Osteocyte (in vitro differentiated cells): ENCODE results near the gene TMEM191C. TPM values are rescaled to one million over a fixed set of nuclear protein-coding genes. Genes with fewer than 3 reads are reported as not detected.
"Not testable (repeated sequence)": the region's sequence is repeated elsewhere in the genome, so short reads cannot be mapped to it uniquely, and the experiment has no call there.

Experiments used
- DNase-seq: peaks from one replicate; pipeline ENCODE4 v3.0.0; 2021; ENCODE audit warnings: mixed read lengths; ENCODE audit not compliant: unreplicated experiment; ENCODE audit errors: extremely low spot score
- H3K27ac Mint-ChIP-seq: one replicate; pipeline ENCODE4 v1.8.0; 2021; ENCODE audit warnings: mild to moderate bottlenecking, mixed read lengths; ENCODE audit not compliant: unreplicated experiment
- H3K27me3 Mint-ChIP-seq: one replicate; pipeline ENCODE4 v1.8.0; 2021; ENCODE audit warnings: mixed read lengths; ENCODE audit not compliant: unreplicated experiment
- H3K36me3 Mint-ChIP-seq: one replicate; pipeline ENCODE4 v1.8.0; 2021; ENCODE audit warnings: mixed read lengths; ENCODE audit not compliant: unreplicated experiment
- H3K4me1 Mint-ChIP-seq: one replicate; pipeline ENCODE4 v1.8.0; 2021; ENCODE audit warnings: mixed read lengths; ENCODE audit not compliant: unreplicated experiment
- H3K4me3 Mint-ChIP-seq: one replicate; pipeline ENCODE4 v1.8.0; 2021; ENCODE audit warnings: mild to moderate bottlenecking, moderate library complexity, mixed read lengths; ENCODE audit not compliant: unreplicated experiment
- H3K9me3 Mint-ChIP-seq: one replicate; pipeline ENCODE4 v1.8.0; 2021; ENCODE audit warnings: mixed read lengths; ENCODE audit not compliant: unreplicated experiment
- CTCF ChIP-seq: fragments of 200-600 bp; sonication (generic); IDR thresholded peaks from 2 replicates; pipeline ENCODE4 v1.5.0; 2021; ENCODE audit warnings: antibody characterized with exemption, mild to moderate bottlenecking, moderate library complexity
- total RNA-seq: library from RNA; stranded (reverse); gene quantifications from 2 replicates; pipeline ENCODE4 v1.2.1, GENCODE V29; 2021

The TMEM191C gene
- total RNA-seq, 1 donor from 2014 or later, result 2.1 TPM

DNA sequence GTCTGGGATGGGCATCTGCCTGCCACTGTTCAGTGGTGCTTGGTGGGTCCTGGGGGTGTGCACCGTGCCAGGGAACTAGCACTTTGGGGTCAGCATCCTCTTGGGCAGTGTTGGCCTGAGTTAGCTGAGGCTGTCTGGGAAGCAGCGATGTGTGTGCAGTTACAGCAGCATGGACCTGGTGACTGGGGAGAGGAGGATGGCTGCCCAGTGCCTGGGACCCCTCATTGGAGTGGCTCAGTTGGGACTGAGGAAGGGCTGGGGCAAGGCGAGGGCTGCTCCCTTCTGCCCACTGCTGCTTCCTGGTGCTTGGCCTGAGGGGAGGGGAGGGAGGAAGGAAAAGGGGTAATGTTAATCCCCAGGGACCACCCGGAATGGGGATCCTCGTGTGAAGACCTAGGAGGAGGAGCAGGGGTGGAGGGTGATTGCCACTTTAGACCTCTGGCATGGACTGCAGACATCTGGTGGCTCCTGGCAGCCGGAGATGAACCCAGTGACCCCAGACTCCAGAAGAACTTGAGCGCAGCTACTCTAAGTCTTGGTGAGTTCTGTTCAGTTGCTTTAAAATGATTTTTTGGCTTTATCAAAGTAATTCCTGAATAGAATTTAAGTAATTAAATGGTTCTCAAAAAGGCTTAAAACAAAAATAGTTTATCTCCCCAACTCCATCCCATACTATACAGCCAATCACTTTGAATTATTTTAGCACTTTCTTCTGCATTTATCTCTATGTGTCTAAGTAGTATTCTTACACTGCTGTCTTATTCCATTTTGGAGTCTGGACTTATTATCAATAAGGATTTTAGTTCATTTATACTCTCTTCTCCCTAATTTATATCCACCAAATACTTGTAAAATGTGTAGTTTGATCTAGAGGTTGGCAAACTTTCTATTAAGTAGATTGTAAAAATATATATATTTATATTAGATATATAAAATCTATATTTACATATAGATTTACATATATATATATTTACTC is 15.4 kb upstream of the TMEM191C start:
- Mint-ChIP-seq H3K27me3 (no peaks in the 10 kb centered on the region), H3K4me1 (peaks cover 8% of the 10 kb centered on the region), H3K9me3 (no peaks in the 10 kb centered on the region), H3K27ac (no peak overlapping the region), H3K4me3 (no peak overlapping the region), H3K36me3 (peaks cover 5% of the 10 kb centered on the region)
- DNase-seq, result peak; percentile 48
- TF ChIP-seq CTCF, result no peak

- DNase-seq, result peak; percentile 49
- not testable (repeated sequence) for H3K27me3 Mint-ChIP-seq, H3K27ac Mint-ChIP-seq
Measured at GRCh38 chr22:21452666-21453065, 14.5 kb upstream of the TMEM191C start.

DNA sequence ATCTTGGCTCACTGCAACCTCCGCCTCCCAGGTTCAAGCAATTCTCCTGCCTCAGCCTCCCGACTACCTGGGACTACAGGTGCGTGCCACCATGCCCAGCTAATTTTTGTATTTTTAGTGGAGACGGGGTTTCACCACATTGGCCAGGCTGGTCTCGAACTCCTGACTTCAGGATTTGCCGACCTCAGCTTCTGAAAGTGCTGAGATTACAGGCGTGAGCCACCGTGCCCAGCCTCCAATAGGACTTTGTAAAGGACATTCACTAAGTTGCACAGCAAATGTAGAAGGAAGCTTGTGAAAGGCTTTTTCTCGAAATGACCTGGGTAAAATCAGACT is 12.2 kb upstream of the TMEM191C start:
- peak; percentile 64 for DNase-seq
- not testable (repeated sequence) for H3K27ac Mint-ChIP-seq, H3K4me1 Mint-ChIP-seq, H3K36me3 Mint-ChIP-seq, H3K9me3 Mint-ChIP-seq, H3K27me3 Mint-ChIP-seq, H3K4me3 Mint-ChIP-seq

More at GRCh38 chr22:21452666-21453065, 14.5 kb upstream of the TMEM191C start:
- H3K4me1 Mint-ChIP-seq, H3K9me3 Mint-ChIP-seq, H3K4me3 Mint-ChIP-seq, H3K36me3 Mint-ChIP-seq: not testable (repeated sequence)

DNA sequence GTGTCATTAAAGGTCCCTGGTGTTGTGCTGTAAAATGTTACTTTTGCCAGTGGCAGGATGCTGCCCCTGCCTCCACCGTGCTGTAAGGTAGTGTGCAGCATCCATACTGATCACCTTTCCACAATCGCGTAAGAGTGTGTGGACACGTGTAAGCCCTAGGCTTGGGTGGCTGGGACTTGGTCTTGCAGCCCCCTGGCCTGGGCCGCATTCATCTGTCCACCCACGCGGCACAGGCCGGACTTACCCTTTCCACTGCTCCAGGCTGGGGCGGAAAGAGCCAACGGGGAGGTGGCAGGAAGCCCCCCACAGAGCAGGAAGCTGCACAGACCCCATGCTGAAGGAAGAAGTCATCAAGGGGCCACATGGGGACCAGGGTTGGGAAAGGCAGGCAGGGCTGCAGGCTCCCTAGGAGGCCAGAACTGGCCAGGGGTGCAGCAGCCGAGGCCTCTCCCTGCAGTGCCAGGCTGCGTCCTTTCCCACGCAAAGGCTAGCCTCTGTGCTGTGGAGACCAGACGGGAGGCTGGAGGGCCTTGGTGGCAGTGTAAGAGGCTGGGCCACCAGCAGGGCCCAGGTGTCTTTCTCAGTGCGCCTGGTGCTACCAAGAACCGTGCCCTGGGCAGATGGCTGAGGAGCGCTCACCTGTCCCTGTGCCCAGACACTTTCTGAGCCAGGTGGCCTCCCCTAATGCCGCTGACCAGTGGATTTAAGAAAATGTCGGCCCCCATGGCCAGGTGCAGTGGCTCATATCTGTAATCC is 11.7 kb upstream of the TMEM191C start:
- no peak overlapping the region for H3K4me3 Mint-ChIP-seq
- TF ChIP-seq CTCF, result no peak
- peak; percentile 73 for DNase-seq
- H3K36me3 Mint-ChIP-seq, result no peaks in the 10 kb centered on the region
- H3K4me1 Mint-ChIP-seq, result peaks cover 6% of the 10 kb centered on the region
- no peaks in the 10 kb centered on the region for H3K27me3 Mint-ChIP-seq
- H3K27ac Mint-ChIP-seq, result no peak overlapping the region
- no peaks in the 10 kb centered on the region for H3K9me3 Mint-ChIP-seq

- peak; percentile 70 for DNase-seq
- Mint-ChIP-seq H3K9me3 (no peaks in the 10 kb centered on the region), H3K27me3 (no peaks in the 10 kb centered on the region), H3K36me3 (no peaks in the 10 kb centered on the region), H3K4me3 (no peak overlapping the region), H3K27ac (no peak overlapping the region), H3K4me1 (peaks cover 6% of the 10 kb centered on the region)
- TF ChIP-seq CTCF, result no peak
Measured at GRCh38 chr22:21457023-21457787, 10.0 kb upstream of the TMEM191C start.

DNA sequence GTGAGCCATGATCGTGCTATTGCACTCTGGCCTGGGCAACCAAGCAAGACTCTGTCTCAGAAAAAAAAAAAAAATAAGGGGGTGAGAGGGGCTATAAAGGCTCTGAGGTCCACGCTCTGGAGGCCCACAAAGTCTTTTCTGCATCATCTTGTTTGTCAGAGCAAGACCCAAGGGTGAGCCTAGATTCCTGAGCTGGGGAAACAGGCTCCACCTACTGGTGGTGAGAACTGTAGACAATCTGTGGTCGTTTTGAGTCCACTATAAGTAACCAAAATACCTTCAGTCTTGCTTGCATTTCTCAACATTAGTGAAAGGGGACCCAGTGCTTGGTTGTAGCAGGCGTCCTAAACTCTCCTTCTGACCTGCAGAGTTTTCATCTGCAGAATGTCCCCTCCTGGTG is 4.5 kb upstream of the TMEM191C start:
- not testable (repeated sequence) for H3K4me1 Mint-ChIP-seq, DNase-seq, H3K36me3 Mint-ChIP-seq, H3K27ac Mint-ChIP-seq, H3K27me3 Mint-ChIP-seq, H3K4me3 Mint-ChIP-seq, H3K9me3 Mint-ChIP-seq

DNA sequence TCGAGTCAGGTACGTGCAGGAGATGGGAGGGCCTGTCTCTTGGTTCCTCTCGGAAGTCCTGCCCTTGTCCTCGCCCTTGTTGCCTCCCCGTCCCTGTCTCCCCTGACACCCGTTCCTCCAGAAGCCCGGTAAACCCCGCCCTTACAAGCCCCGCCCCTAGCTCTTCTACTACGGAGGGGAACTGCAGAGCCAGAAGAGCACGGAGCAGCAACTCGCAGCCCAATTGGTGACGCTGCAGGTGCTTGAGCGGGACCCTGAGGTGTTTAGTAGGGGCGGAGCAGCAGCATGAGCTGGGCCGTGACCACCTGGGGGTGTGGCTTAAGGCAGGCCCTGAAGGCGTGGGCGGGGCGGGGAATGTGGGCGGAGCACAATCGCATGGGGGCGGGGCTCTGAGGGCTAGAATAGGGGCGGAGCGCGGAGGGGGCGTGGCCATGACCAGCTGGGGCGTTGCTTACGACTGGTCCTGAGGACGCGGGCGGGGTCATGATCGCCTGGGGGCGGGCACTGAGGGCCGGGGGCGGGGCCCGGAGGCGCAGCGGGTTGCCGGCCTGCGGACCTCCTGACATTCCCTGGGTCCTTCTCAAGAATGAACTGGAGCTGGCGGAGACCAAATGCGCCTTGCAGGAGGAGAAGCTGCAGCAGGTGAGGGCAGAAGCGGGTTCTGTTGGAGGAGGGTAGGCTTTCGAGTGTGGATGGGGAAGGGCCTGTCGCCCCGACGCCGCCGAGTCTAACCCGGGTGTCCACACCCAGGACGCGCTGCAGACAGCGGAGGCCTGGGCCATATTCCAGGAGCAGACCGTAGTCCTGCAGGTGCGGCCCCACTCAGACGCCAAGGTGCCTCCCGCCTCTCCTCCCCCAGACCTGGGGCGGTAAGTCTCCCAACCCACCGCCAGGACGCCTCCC is 1.3 kb downstream of the TMEM191C start:
- not testable (repeated sequence) for H3K9me3 Mint-ChIP-seq, H3K27me3 Mint-ChIP-seq, H3K4me1 Mint-ChIP-seq, H3K36me3 Mint-ChIP-seq
- DNase-seq, result peak; percentile 90
- Mint-ChIP-seq H3K4me3 (peak overlapping the region; percentile 80), H3K27ac (peak overlapping the region; percentile 52)
